GM18498 (cell line): ENCODE data around the gene AGBL2.
A peak's percentile ranks its signal among the peaks of the same experiment; 100 is the strongest.
"Not testable (repeated sequence)": the region's sequence is repeated elsewhere in the genome, so short reads cannot be mapped to it uniquely, and the experiment has no call there.

Source experiments
- ATAC-seq: cut with Tn5 transposase; IDR thresholded peaks from one replicate; pipeline ENCODE4 v1.9.1; 2021; ENCODE audit warnings: mild to moderate bottlenecking, moderate library complexity; ENCODE audit not compliant: unreplicated experiment

The AGBL2 gene

DNA sequence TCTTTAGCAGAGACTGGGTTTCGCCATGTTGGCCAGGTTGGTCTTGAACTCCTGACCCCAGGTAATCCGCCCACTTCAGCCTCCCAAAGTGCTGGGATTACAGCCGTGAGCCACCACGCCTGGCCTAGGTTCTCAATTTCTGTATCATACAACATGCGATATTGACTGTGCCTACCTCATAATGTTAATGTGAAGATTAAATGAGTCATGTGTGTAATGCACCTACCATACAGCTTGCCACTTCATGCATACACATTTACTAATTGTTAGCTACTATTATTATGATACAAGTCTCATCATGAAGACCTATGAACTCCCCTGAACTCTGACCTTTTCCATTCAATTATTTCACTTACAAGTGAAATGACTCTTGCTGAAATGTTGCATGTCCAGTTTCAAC lies 25.7 kb downstream of the AGBL2 start:
- ATAC-seq, result no peak

DNA sequence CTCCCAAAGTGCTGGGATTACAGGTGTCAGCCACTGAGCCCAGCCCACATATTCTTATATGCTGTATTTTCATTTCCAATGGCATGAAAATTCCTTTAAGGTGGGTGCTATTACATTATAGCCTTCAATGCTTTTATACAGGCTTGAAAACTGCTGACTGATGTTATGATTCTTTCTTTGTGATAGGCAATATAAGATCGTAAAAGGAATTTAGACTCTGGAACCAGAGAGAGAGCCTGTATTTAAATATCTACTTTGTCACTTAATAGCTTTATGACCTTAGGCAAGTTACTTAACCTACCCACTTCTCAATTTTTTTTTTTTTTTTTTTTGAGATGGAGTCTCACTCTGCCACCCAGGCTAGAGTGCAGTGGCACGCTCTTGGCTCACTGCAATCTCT lies 26.2 kb downstream of the AGBL2 start:
- no peak for ATAC-seq

DNA sequence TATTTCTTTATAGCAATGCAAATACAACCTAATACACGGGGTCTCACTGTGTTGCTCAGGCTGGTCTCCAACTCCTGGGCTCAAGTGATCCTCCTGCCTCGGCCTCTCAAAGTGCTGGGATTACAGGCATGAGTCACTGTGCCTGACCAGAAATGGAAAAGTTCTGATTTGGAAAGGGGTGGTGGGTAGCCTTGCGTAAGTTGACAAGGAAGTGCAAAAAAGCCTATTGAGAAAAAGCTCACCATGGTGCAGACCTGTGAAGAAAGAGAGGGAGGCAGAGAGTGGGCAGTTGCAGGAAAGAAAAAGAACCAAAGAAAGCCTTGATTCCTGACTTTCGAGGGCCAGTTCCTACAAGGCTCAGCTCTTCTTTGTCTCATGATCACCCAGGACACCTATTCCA lies 27.1 kb downstream of the AGBL2 start:
- no peak for ATAC-seq

DNA sequence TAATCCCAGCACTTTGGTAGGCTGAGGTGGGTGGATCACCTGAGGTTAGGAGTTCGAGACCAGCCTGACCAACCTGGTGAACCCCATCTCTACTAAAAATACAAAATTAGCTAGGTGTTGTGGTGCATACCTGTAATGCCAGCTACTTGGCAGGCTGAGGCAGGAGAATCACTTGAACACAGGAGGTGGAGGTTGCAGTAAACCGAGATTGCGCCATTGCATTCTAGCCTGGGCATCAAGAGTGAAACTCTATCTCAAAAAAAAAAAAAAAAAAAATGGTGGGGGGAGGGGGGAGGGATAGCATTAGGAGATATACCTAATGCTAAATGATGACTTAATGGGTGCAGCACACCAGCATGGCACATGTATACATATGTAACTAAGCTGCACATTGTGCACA lies 28.5 kb downstream of the AGBL2 start:
- not testable (repeated sequence) for ATAC-seq

DNA sequence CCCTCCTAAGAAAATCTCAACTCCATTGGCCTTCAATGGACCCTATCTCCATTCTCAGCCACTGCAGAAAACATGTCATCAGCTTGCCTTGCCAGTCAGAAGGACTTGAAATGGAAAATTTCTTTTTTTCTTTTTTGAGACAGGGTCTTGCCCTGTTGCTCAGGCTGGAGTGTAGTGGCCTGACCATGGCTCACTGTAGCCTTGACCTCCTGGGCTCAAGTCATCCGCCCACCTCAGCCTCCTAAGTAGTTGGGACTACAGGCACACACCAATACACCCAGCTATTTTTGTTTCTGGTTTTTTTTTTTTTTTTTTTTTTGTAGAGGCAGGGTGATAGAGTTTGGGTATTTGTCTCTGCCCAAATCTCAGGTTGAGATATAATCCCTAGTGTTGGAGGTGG lies 29.0 kb downstream of the AGBL2 start:
- ATAC-seq, result no peak

DNA sequence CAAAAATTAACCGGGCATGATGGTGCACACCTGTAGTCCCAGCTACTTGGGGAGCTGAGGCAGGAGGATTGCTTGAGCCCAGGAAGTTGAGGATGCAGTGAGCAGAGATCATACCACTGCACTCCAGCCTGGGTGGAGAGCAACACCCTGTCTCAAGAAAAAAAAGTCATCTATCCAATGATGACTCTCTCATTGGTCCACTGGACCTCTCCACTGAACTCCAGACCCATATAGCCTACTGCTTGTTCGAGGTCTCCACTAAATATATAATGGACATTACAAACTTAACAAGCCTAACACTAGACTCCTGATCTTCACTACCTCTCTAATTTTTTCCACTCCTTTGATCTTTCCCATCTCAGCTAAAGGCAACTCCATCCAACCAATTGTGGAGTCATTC lies 39.3 kb downstream of the AGBL2 start:
- no peak for ATAC-seq

DNA sequence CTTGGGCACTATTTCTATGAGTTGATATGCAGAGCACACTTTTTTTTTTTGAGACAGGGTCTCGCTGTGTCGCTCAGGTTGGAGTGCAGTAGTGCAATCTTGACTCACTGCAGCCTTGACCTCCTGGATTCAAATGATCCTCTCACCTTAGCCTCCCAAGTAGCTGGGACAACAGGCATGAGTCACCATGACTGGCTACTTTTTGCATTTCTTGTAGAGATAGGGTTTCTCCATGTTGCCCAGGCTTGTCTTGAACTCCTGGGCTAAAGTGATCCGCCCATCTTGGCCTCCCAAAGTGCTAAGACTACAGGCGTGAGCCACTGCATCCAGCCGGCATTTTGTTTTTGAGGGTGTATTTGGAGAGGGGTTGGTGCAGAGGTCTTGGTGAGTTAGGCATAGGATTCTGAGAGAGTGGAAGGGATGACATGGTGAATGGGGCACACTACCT lies 42.9 kb downstream of the AGBL2 start:
- no peak for ATAC-seq

DNA sequence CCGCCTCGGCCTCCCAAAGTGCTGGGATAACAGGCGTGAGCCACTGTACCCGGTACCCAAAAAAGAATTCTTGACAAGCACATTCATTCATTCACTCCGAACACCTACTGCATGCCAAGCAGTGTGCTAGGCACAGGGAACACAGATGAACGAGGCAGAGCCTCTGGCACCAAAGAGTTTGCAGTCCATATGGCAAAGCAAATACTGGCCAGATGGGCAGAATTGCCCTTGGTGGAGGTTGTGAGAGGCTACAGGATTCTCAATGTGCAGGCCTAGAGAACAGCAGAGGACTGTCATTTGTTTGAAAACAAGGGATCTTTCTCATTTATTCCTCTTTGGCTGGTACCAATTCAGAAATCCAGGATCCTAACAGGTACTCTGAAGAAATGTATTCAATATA lies 45.3 kb downstream of the AGBL2 start:
- no peak for ATAC-seq

DNA sequence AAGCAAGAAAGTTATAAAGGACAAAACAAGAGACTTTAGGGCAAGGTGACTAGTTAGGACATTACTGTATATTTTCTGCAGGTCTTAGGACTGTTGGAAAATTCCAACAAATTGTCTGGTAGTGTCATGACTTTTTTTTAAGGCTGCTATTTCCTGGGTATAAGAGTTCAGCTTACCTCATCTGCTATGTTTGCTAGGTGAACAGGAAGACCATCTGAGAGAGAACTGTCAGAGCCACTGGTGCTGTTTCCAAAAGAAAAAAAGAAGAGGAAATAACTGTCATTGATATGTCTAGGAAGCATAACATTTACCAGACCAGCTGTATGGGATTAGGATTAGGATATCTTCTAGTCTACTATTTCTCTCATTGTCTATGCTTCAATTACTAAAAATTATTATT lies 46.5 kb downstream of the AGBL2 start:
- ATAC-seq, result no peak

DNA sequence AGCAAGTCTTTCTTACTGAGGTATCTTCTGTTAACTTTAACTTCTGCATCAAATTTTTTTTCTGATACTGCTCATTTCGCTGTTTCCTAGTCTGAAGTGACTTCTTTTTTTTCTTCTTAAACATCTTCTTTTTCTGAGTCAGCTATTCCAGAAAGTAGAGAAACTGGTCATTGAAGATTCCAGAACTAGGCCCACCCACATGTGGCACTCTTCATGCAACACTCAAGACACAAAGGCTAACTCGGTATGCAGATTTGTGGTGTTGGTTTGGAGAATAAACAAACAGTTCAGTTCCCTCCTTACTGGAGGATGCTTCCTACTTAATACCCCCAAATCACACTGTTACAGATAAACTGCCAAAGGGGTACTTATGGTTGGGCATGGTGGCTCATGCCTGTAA lies 47.6 kb downstream of the AGBL2 start:
- ATAC-seq, result no peak

DNA sequence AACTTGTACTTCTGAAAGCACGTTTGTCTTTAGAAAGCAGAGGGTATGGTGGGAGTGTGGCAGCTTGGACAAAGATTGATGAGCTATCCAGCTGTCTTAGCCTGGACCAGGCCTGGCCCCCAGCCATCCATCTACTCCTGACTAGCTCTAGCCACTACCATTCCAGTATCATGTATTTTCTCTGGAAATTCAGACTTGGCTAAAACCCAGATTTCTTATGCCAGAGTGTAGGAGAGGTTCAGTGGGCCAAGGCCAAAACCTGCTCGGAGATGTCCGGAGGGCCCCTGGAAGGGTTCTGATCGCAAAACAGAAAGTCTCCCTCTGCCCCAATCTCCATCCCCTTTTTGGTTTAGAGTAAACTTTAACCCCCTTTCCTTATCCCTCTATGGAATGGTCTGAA lies 48.0 kb downstream of the AGBL2 start:
- no peak for ATAC-seq

DNA sequence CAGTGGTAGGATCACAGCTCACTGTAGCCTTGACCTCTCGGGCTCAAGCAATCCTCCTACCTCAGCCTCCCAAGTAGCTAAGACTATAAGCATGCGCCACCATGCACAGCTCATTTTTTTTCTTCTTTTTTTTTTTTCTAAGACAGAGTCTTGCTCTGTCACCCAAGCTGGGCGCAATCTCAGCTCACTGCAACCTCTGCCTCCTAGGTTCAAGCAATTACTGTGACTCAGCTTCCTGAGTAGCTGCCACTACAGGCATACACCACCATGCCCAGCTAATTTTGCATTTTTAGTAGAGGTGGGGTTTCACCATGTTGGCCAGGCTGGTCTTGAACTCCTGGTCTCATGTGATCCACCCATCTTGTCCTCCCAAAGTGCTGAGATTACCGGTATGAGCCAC lies 50.2 kb downstream of the AGBL2 start:
- ATAC-seq, result not testable (repeated sequence)

DNA sequence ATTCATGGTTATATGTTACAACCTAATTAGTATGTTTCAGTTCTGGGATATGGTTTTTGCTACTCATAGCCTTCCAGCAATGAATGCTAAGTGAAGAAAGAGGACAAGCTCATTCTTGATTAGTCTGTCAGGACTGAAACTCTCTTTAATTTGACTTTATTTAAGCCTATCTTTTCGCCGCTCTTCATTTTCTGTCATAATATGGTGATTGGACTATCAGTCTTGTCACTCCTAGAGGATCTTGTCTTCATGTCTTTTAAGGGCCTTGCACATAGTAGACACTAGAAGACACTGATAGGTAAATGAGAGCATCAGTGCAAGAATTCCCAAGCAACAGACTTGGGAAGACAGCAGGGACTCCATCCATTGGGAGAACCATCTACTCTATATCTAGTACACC lies 53.9 kb downstream of the AGBL2 start:
- no peak for ATAC-seq

DNA sequence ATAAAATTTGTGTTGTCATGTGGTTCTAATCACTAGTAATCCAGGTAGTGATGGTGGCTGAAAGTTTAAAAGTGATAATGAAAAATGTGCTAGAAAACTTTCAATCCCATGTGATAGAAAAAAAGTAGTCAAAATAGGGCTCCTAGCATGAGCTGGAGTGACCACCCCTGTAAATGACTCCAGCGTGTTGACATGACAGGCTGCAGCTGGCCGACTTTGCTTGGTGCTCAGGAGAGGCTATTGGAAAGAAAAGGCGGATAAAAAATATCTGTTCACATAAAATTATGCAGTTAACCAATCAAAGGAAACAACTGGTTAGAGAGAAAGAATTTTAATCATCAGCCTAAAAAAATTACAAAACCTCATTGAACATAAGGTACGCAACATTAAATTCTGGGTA lies 55.9 kb downstream of the AGBL2 start:
- ATAC-seq, result no peak

DNA sequence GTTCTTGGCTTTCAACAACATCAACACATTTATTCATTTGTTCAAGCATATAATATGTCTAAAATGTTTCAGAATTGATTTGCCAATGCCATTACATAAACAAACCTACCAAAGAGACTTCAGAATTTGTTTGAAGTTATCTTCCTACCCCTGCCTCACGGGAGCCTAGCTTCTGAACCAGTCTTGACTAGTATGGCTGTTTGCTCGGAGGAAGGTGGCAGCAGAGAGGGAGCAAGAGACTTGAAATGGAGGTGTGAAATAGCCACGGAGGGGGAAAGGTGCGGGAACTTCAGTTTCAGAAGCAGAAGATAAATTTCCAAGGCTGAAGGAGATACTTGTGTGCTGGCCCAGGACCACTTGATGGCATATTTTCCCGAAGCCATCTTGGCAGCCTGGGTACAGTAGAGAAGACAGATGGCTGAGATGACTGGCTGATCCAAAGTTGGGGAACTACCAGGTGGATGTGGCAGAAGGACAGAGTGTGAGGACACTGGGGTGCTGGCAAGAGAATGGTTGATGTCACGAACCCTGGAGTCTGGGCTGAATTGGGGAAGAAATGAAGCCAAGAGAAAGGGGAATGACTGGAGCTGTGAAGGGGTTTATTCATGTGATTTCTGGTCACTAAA lies 58.8 kb downstream of the AGBL2 start:
- ATAC-seq, result no peak

DNA sequence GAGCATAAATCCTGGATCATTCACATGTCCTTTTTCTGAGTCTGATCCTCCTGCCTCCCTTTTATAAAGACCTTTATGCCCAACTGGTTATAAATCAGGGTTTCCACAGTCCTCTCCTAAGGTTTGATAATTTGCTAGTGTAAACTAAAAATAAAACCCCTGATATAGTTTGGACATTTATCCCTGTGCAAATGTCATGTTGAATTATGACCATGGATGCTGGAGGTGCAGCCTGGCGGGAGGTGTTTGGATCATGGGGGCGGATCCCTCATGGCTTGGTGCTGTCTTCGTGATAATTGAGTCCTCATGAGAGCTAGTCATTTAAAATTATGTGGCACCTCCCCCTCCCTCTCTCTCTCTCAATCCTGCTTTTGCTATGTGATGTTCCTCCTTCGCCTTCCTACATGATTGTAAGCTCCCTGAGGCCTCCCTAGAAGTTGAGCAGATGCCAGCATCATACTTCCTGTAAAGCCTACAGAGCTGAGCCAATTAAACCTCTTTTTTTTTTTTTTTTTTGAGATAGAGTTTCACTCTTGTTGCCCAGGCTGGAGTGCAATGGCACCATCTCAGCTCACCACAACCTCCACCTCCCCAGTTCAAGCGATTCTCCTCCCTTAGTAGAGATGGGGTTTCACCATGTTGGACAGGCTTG lies 63.2 kb downstream of the AGBL2 start:
- ATAC-seq, result no peak

DNA sequence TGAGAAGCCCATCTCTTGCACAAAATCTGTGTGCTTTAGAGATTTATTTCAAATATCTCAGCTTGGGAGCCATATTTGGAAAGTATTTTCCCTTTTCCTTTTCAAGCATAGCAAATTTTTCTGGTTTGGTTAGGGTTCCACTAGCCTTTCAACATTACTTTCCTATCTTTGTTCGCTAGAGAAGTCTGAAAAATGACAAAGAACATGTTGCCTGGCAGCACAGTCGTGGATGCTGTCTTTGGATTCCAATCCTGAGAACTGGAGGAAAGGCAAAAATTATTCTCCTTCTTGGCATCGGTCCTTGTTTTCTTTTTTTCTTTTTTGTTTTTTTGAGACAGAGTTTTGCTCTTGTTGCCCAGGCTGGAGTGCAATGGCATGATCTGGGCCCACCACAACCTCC lies 65.9 kb downstream of the AGBL2 start:
- ATAC-seq, result no peak

DNA sequence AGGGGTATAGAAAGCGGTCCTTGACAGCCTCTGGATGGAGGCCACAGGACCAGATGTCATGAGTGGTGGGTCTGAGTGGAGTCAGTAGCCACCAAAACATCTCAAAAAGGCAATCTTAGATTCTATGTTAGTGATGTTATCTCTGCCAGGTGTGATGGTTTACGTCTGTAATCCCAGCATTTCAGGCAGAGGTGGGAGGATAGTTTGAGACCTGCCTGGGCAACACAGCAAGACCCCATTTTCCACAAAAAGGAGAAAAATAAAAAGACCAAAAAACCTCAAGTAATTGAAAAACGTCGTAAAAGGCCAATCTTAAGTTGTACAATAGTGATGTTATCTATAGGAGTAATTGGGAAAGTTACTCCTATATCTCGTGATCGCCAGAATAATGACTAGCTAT lies 69.2 kb downstream of the AGBL2 start:
- no peak for ATAC-seq

DNA sequence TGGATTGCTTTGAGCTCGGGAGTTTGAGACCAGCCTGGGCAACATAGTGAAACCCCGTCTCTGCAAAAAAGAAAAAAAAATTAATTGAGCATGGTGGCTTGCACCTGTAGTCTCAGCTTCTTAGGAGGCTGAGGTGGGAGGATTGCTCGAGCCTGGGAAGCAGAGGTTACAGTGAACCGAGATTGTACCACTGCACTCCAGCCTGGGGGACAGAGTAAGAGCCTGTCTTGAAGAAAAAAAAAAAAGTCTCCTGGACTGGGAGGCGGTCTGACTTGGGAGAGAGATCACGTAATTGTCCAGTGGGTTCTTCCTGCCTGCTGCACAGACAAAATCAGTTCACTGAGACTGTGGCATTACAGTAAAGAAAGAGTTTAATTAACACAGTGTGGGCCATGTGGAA lies 69.7 kb downstream of the AGBL2 start:
- no peak for ATAC-seq

DNA sequence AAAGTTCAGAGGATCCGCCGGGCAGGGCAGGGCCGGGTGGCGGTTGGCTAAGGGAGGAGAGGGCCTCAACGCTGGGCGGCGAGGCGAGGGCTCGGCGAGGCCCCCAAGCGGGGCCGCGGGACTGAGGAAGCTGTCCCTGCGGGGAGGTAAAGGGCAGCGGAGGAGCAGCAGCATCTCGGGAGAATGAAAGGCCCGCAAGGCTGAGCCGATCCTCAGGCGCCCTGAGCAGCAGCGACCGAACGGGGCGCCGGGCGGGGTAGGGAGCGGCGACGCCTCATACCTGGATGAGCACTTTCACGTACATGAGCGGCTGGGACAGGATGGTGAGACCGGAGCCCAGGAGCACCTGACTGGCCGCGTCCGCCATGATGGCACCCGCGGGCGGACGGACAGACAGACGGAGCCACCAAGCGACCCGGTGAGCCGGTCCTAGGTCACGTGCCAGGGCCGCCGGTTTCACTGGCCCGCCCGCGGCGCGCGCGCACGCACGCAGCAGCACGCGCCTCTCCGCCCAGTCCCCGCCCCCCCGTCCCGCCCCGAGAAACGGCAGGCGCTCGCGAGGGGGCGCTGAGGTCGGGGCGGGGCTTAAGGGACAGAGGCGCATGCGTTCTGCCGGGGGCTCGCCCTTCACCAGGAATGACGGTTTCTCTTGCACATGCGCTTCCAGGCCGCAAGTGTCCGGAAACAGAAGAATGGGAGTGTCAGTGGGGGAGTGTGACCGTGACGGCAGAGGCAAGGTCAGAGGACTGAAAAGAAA lies 72.9 kb downstream of the AGBL2 start, which contains the start of gene MTCH2:
TSS of gene MTCH2 (minus strand) at position 461 of the 757 bp plus-strand sequence. CDS start at position 367, 94 bp downstream.
- ATAC-seq, result peak; percentile 93

DNA sequence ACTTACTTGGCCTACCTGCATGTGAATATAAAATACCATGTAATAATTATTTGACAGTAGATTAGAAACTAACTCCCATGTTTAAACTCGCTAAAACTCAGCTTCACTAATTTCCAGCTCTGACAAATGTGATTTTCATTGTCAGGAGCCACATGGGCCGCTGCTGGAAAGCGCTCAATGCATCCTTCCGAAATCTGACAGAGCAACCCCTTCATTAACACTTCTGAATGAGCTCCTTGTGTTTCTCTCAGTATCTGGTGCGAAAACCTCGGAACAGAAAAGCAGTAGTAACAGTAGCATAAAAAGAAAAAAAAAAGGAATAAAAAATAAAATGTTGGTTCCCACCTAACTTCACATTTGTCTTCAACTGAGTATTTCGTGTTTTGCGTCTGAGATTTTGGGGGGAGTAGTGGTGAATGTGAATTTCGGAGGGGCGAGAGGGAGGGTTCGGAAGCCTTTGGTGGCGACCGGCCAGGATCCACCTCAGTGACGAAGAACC lies 73.5 kb downstream of the AGBL2 start:
- no peak for ATAC-seq

DNA sequence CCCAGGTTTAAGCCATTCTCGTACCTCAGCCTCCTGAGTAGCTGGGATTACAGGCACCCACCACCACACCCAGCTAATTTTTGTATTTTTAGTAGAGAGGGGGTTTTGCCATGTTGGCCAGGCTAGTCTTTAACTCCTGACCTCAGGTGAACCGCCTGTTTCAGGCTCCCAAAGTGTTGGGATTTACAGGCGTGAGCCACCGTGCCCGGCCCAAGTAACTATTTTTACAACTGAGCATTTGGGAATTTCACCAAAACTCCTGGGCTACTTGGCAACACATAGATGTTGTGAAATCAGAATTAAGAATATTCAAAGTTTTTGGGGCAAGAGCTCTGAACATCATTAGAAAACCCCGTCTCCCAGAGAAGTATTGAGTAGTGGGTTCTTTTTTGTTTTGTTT lies 74.7 kb downstream of the AGBL2 start:
- not testable (repeated sequence) for ATAC-seq
